ENCODE results near the gene SNX9.

- TF ChIP-seq JUND (IDR thresholded peaks at IDR 0.05; ENCODE audit: low read length) (no peak), MAX (IDR thresholded peaks at IDR 0.05) (peak; percentile 71), CTCF (IDR thresholded peaks at IDR 0.05; ENCODE audit: control extremely low read depth in 1 of 3, insufficient read depth in 1 of 3, low read depth in 1 of 3, low read length in 3 of 3) (no peak), EP300 (IDR thresholded peaks at IDR 0.05; ENCODE audit: borderline replicate concordance in 1 of 2, low read depth in 2 of 2, low read length in 2 of 2) (no peak), CHD1 (IDR thresholded peaks at IDR 0.05; ENCODE audit: low read depth, low read length) (no peak), EZH2 (IDR thresholded peaks at IDR 0.05; ENCODE audit: low read depth, low read length, severe bottlenecking) (no peak), POLR2AphosphoS5 (IDR thresholded peaks at IDR 0.05; ENCODE audit: low read depth, low read length) (no peak), BRCA1 (IDR thresholded peaks at IDR 0.05; ENCODE audit: low read depth, low read length) (no peak), CEBPB (IDR thresholded peaks at IDR 0.05; ENCODE audit: low read depth, low read length) (no peak), RXRA (IDR thresholded peaks at IDR 0.05; ENCODE audit: insufficient read depth, low read depth, low read length) (no peak)
These were observed 623 bp upstream of the SNX9 start for GRCh38 chr6:157822245-157823000.

All from H1 (cell line).